Measurements from ENCODE around the gene NME3.
"Not testable (repeated sequence)": the region's sequence is repeated elsewhere in the genome, so short reads cannot be mapped to it uniquely, and the experiment has no call there.

The NME3 gene

DNA sequence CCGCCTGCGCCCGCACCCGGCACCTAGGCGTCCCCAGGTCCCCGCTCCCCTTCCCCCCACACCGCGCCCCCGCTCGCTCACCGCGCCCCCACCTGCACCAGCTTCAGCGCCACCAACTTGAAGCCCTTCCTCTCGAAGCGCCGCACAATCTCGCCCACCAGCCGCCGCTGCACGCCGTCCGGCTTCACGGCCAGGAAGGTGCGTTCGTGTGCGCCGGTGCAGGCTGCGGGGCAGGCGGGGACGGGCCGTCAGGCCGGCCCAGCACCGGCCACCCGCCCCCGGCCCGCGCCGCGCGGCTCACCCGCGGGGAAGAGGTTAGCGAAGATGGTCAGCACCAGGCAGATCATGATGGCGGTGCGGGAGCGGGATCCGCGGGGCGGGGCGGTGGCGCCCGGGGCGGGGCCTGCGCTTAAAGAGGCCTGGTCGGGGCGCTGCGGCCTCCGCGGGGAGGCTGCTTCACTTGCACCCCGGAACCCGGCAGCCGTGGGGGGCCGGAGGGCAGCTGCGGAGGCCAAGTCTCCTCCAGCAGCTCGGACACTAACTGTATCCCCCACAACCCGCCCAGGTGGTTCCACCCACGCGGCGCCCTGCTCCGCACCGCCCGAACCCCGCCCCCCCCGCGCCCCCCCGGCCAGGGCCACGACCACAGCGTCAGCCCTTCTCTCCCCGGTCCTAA is at the start of gene NME3:
Gene NME3 (minus strand): TSS at position 356 of the 676 bp plus-strand sequence. CDS start 9 bp downstream, at position 347.
- peak; percentile 67 to 72 for DNase-seq

- DNase-seq: no peak
These were observed 49.6 kb upstream of the NME3 start for GRCh38 chr16:1820946-1821290.

DNA sequence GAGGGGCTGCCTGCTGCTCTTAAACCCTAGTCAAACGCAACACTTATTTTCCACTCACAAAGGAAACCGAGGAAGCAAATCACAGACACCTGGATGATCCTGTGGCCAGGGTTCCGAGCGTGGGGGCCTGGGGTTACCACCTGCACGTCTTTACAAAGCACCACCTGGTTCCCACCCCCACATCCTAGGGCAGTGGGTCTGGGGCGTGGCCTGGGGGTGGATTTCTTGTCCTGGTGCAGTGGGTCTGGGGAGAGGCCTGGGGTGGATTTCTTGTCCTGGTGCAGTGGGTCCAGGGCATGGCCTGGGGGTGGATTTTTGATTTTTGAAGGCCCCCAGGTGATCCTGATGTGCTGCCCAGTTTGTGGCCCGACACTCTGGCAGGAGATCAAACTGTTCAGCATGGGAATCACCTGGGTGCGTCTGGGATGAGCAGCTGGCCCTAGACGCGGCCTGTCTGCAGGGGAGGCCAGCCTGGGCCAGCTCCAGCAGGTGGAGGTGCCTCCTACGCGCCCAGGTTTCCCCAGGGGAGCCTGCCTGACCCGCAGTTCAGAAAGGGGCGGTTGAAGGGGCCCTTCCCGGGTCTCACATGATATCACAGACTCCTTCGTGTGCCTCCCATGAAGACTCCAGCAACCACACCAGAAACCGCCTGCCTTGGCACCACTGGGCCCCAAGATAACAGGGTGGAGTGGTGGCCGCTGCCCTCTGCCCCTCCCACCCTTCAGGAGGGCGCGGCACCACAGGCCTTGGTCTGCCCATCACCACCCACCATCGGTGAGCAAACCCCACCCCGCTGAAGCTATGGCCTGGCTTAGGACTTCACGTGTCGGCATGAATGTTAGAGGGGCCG is 49.0 kb upstream of the NME3 start:
- no peak for DNase-seq

DNA sequence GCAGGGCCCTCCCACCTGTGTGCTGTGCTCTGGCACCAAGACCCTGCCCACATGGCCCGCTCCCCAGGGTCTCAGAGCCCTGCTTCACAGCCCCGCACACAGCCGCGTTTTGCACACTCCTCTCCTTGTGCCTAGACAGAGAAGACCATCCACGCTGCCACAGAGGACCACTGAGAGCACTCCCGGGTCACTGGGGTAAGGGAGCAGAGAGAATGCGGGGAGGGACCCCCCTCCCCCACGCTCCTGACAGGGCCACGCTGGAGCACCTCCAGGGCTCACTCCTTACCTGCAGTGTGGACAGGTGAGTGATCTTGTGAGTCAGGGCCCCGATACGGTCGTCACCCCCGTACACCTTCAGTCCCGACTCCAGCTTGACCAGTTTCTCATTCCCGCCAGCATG is 48.3 kb upstream of the NME3 start:
- no peak for DNase-seq

DNA sequence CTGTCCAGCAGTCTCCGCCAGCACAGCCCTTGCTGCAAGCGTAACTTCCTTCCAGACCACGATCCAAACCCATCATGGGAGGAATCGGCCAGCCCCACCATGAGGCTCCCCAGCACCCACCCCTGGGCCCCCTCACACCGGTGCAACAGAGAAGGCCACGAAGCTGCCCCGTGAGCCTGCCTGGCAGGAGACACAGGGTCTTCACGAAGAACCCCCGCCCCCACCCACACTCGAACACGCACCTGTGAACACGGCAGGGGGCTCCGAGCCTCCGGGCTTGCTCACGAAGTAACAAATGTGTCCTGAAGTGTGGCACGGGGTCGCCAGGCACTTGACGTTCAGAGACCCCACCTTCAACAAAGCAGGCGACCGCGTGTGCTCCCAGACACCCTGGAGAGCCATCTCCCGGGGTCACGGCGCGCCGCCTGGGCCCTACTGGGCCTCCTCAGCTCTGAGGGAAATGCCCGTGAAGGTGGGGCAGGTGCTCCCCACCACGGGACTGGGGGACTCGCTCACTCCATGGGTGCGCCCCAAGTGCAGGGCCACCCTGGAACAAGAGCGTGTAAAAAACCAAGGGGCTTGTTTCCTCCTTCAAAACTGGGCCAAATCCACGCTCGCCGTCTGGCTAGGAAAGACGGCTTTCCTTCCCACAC is 47.7 kb upstream of the NME3 start:
- no peak for DNase-seq

GRCh38 chr16:1818204-1818872 is 47.0 kb upstream of the NME3 start:
- no peak for DNase-seq

- DNase-seq: no peak
These were observed 46.4 kb upstream of the NME3 start for GRCh38 chr16:1817716-1818115.

DNA sequence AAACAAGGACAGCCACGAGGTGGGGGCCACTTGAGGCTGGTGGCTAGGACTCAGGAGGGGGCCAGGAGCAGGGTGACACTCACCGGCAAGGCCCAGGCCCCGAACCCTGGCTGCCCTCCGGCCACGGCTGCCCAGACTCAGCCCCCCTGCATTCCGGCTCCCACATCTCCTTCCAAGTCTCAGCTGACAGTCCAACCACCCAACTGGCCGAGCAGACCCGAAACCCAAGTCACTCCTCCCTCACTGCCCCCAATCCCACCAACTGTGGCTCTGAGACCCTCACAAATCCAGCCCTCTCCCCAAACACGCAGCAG is 45.9 kb upstream of the NME3 start:
- no peak for DNase-seq

- no peak for DNase-seq
These were observed 45.3 kb upstream of the NME3 start for GRCh38 chr16:1816396-1817275.

DNA sequence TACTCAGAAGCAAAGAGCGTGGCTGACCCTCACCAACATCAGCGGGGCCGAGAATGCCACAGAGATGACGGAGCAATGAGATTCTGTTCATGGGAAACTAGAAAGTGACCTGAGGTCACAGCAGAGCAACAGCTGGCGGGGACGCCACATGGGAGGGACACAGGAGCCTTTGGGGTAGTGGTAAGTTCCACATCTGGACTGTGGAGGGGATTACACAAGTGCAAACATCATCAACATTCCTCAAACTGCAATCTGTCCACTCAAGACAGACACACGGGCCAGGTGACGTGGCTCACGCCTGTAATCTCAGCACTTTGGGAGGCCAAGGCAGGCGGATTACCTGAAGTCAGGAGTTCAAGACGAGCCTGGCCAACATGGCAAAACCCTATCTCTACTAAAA is 44.1 kb upstream of the NME3 start:
- no peak for DNase-seq

- peak; percentile 46 to 56 for DNase-seq
These were observed 41.4 kb upstream of the NME3 start for GRCh38 chr16:1812732-1813163.

DNA sequence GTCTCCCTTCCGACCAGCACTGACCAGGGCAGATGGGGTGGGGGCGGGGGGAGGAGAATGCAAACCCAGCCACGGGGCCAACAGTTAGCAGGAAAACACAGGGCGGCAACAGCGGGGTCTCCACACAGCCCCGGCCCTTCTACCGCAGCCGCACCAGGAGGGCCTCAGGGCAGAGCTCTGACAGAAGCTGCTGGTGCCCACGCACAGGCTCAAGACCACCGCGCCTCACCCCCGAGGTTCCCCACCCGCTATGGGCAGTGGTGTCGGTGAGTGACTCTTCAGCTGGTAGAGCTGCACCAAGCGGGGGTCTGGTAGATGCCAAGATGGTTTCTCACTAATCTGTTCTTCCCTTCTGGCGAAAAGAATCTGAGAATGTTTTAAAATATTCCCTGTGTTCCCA is 39.2 kb upstream of the NME3 start:
- DNase-seq: no peak

DNA sequence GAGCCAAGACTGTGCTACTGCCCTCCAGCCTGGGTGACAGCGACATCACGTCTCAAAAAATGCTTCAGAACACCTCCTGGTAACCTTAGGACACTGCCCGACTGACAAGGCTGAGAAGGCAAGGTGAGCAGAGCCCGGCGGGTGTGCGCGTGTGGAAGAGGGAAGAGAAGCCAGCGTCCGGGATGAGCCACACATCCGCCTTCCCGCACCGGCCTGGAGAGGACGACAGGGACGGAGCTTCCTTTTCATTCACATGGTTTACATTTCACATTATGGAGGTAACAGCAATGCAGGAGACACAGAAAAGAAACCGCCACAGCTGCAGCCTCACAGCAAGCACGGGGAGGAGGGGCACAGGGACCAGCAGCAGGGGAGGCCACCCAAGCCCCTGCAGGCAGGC is 38.8 kb upstream of the NME3 start:
- no peak for DNase-seq

DNA sequence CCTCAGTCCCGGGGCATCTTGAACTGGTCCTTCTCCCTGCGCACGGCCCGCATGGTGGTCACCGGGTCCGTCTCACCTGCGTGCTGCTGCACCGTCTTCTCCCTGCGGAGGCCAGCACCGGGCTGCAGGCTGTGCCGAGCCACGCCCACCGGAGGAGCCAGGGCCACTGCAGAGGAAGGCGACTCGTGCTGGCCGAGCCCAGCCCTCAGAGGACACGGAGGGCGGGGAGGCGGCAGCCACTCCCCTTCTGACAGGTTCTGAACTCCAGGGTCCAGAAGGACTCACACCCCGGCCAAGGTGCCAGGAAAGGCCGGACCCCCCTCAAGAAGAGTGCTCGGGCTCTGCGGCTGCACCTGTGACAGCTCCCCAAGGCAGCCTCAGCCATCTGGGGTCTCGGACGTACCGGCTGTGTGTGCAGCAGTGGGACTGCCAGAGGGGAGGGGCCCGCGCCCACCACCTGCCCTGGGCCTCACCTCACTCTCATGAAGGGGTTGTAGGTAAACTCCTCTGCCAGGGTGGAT is 38.0 kb upstream of the NME3 start:
- DNase-seq: no peak

GRCh38 chr16:1808691-1809090 is 37.3 kb upstream of the NME3 start:
- DNase-seq: no peak

DNA sequence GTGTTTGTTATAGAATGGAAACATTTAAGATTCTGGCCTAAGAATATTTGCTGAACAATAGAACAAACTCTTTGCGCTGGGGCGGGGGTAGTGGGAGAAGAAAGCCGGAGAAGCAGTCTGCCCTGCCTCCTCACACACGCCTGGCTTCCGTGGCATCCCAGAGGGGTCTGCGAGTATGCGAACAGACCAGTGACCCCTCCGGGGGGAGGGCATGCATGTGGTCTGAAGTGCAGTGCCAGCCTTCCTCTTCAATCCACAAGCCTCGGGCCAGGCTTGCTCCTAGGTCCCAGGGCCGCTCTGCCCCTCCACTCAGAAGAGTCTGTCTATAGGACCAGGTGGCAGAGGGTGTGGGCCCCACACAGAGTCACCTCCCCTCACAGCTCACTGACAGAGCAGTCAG is 36.3 kb upstream of the NME3 start:
- no peak for DNase-seq

DNA sequence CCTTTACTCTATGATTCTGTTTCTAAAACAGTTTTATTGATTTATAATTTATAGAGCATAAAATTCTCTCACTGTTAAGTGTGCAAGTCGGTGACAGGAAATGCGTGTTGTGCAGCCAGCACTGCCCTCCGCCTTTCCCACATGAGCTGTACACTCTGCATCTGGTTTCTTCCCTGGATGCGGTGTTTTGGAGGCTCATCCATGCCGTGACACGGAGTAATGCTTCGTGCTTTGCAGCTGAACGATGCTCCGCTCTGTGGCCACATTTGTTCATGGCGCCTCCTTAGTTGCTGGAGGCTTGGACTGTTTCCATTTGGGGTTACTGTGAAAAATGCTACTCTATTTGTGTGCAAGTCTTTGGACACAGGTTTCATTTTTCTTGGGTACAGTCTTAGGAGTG is 29.4 kb upstream of the NME3 start:
- no peak for DNase-seq

GRCh38 chr16:1799263-1799662 is 27.9 kb upstream of the NME3 start:
- DNase-seq: not testable (repeated sequence)

- no peak for DNase-seq
These were observed 23.7 kb upstream of the NME3 start for GRCh38 chr16:1794908-1795666.

DNA sequence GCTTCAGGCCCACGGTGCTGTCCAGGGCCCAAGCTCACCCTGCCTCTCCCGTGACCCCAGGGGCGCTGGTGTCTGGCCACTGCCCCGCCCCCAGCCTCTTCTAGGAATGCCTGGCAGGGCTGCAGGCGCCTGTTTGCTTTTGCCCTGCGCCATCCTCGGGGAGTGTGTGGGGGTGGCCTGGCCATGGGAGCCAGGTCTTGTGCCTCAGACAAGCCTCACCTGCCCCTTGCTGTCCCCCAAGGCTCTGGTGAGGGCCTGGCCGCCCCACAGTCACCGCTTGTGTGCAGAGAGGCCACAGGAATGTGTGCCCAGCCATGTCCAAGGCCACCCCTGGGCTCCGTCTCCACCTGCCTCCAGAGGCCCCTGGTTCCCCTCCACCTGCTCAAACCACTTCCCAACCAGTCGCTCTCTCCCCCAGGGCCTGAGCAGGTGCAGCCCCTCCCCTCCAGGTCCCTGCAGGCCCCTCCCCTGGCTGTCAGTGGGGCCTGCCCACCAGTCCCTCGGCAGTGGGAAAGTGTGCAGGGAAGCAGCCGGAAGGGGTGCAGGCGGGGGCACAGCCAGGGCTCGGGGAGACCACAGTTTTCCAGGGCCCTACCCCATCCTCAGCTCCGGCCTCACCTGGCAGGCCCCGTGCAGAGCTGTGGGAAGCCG is 23.0 kb upstream of the NME3 start:
- DNase-seq: no peak

Data from activated CD4-positive, alpha-beta T cell treated with anti-CD3 and anti-CD28 coated beads for 4 hours (primary cell).